ENCODE results near the gene ACKR2.

DNA sequence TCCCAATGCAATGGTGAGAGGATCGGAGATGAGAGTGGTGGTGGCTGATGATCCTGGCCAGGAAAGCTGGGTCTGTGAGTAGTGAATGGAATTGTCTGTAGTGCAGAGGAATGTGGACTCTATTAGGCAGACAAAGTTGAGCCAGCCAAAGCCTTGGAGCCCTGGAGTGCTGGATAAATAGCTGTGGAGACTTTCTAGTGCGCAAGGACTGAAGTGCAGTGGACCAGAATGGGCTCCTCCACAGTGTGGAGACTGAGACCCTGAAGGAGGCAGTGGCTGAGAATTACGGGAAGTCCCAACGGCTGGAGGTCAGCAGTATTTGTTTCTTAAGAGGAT lies 97.6 kb downstream of the ACKR2 start:
- TF ChIP-seq USF2 (IDR thresholded peaks at IDR 0.05; ENCODE audit: low read depth, low read length): no peak
- TF ChIP-seq USF2 (CRISPR knock-in tag; IDR thresholded peaks at IDR 0.05; ENCODE audit: borderline replicate concordance): no peak
- TF ChIP-seq RFX5 (IDR thresholded peaks at IDR 0.05; ENCODE audit: low read depth, low read length): no peak
- TF ChIP-seq, protein P1, sequence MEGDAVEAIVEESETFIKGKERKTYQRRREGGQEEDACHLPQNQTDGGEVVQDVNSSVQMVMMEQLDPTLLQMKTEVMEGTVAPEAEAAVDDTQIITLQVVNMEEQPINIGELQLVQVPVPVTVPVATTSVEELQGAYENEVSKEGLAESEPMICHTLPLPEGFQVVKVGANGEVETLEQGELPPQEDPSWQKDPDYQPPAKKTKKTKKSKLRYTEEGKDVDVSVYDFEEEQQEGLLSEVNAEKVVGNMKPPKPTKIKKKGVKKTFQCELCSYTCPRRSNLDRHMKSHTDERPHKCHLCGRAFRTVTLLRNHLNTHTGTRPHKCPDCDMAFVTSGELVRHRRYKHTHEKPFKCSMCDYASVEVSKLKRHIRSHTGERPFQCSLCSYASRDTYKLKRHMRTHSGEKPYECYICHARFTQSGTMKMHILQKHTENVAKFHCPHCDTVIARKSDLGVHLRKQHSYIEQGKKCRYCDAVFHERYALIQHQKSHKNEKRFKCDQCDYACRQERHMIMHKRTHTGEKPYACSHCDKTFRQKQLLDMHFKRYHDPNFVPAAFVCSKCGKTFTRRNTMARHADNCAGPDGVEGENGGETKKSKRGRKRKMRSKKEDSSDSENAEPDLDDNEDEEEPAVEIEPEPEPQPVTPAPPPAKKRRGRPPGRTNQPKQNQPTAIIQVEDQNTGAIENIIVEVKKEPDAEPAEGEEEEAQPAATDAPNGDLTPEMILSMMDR (CRISPR knock-in tag; IDR thresholded peaks at IDR 0.05): no peak
- no peak for TF ChIP-seq YY1 (IDR thresholded peaks at IDR 0.05; ENCODE audit: insufficient read depth, insufficient replicate concordance, low read depth, low read length)
- TF ChIP-seq MAX (IDR thresholded peaks at IDR 0.05): no peak
- no peak for TF ChIP-seq RELA (CRISPR knock-in tag; IDR thresholded peaks at IDR 0.05)
- TF ChIP-seq, protein P2, sequence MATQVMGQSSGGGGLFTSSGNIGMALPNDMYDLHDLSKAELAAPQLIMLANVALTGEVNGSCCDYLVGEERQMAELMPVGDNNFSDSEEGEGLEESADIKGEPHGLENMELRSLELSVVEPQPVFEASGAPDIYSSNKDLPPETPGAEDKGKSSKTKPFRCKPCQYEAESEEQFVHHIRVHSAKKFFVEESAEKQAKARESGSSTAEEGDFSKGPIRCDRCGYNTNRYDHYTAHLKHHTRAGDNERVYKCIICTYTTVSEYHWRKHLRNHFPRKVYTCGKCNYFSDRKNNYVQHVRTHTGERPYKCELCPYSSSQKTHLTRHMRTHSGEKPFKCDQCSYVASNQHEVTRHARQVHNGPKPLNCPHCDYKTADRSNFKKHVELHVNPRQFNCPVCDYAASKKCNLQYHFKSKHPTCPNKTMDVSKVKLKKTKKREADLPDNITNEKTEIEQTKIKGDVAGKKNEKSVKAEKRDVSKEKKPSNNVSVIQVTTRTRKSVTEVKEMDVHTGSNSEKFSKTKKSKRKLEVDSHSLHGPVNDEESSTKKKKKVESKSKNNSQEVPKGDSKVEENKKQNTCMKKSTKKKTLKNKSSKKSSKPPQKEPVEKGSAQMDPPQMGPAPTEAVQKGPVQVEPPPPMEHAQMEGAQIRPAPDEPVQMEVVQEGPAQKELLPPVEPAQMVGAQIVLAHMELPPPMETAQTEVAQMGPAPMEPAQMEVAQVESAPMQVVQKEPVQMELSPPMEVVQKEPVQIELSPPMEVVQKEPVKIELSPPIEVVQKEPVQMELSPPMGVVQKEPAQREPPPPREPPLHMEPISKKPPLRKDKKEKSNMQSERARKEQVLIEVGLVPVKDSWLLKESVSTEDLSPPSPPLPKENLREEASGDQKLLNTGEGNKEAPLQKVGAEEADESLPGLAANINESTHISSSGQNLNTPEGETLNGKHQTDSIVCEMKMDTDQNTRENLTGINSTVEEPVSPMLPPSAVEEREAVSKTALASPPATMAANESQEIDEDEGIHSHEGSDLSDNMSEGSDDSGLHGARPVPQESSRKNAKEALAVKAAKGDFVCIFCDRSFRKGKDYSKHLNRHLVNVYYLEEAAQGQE (IDR thresholded peaks at IDR 0.05; ENCODE audit: borderline replicate concordance in 1 of 2, low read depth in 1 of 2, low read length in 2 of 2): no peak
- TF ChIP-seq ZNF441 (CRISPR knock-in tag; IDR thresholded peaks at IDR 0.05; ENCODE audit: borderline replicate concordance): no peak
- no peak for TF ChIP-seq MAZ (IDR thresholded peaks at IDR 0.05; ENCODE audit: borderline replicate concordance, low read depth, low read length)
- TF ChIP-seq MAZ (CRISPR knock-in tag; IDR thresholded peaks at IDR 0.05; ENCODE audit: low read depth): no peak
- no peak for TF ChIP-seq EZH2 (conservative IDR thresholded peaks at IDR 0.05; ENCODE audit: low read depth, low read length)
